Spleen (tissue), 7 donors: ENCODE measurements around the gene NMNAT3.

ENCODE experiments used
- CTCF ChIP-seq, 11 experiments: fragments of 200-600 bp in 7 of 11; fragments of 450-650 bp in 4 of 11; sonication (generic) in 4 of 11; IDR thresholded peaks in 8 of 11; conservative IDR thresholded peaks in 3 of 11; 1 replicate in 7 of 11; 2 replicates in 4 of 11; pipeline versions ENCODE4 v1.4.0 to v1.8.0; 2016 to 2021; ENCODE audit warnings: antibody characterized with exemption in 11 of 11, inconsistent platforms in 4 of 11, mild to moderate bottlenecking in 1 of 11
- POLR2A ChIP-seq, 3 donors: fragments of 450-650 bp; IDR thresholded peaks; one replicate each; pipeline ENCODE4 v1.5.1; 2017; ENCODE audit warnings: antibody characterized with exemption in 3 of 3, mild to moderate bottlenecking in 1 of 3
- donor health status: DM: no; HTN: no; CAD: no; lungs with moderate emphysema.
- donor health status: DM: no; HTN: no; CAD: no.
- donor health status: DM: no; HTN: no; CAD: no.

- no peak for TF ChIP-seq CTCF (IDR thresholded peaks at IDR 0.05 in 8 of 11, conservative IDR thresholded peaks at IDR 0.05 in 3 of 11)
- TF ChIP-seq POLR2A (IDR thresholded peaks at IDR 0.05), result no peak
Observed at GRCh38 chr3:139572847-139573672, 104.7 kb downstream of the NMNAT3 start.
